HG02885 (cell line): ENCODE results near the gene WDR37.
A peak's percentile ranks its signal among the peaks of the same experiment; 100 is the strongest.
"Not testable (repeated sequence)": the region's sequence is repeated elsewhere in the genome, so short reads cannot be mapped to it uniquely, and the experiment has no call there.

ENCODE experiments used
- ATAC-seq: cut with Tn5 transposase; IDR thresholded peaks from one replicate; pipeline ENCODE4 v1.9.1; 2021; ENCODE audit warnings: mild to moderate bottlenecking; ENCODE audit not compliant: unreplicated experiment, poor library complexity

Gene WDR37

DNA sequence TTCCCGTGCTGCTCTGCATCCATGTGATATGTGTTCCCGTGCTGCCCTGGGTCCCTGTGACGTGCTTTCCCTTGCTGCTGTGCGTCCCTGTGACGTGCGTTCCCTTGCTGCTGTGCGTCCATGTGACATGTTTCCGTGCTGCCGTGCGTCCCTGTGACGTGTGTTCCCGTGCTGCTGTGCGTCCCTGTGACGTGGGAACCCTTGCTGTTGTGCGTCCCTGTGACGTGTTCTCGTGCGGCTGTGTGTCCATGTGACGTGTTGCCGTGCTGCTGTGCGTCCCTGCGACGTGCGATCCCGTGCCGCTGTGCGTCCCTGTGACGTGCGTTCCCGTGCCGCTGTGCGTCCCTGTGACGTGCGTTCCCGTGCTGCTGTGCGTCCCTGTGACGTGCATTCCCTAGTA is 45.8 kb downstream of the WDR37 start:
- no peak for ATAC-seq

DNA sequence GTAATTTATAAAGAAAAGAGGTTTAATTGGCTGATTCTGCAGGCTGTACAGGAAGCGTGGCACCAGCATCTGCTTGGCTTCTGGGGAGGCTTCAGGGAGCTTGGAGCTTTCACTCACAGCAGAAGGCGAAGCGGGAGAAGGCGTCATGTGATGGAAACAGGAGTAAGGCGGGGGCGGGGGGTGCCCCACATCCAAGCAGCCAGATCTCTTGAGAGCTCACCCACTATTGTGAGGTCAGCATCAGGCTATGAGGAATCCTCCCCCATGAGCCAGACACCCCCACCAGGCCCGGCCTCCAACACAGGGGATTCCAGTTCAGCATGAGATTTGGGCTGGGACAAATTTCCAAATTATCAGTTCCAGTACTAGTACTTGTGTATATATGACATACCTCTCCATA is 46.2 kb downstream of the WDR37 start:
- no peak for ATAC-seq

DNA sequence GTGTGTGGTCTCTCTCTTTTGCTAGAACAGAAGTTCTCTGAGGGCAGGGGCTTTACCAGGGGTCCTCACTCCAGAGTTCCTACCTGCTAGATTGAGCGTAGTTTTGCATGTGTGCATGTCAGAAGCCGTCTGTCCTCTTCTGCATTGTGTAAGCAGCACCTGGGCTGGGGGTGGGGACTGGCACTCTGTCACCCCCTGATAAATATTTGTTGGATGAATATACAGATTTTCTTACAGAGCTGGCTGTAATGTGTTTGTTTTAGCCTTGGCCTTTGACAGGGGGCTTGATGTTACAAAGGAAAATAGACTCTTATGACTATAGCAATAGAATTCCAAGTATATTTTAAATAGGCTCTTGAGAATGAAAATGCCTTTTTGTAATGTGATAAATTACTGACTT is 46.6 kb downstream of the WDR37 start:
- no peak for ATAC-seq

DNA sequence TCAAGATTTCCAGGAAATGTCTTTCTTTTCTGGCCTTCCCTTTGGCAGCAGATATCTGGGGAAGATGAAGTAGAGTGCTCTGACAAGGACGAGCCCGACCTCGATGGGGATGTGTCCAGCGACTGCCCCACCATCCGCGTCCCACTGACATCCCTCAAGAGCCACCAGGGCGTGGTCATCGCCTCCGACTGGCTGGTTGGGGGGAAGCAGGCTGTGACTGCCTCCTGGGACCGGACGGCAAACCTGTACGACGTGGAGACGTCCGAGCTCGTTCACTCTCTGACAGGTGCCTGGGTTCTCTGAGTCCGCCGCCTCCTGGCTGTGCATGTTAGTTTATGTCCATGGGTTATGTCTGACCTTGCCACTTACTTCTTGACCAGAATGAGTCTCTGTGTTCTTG is 47.4 kb downstream of the WDR37 start:
- ATAC-seq, result no peak

DNA sequence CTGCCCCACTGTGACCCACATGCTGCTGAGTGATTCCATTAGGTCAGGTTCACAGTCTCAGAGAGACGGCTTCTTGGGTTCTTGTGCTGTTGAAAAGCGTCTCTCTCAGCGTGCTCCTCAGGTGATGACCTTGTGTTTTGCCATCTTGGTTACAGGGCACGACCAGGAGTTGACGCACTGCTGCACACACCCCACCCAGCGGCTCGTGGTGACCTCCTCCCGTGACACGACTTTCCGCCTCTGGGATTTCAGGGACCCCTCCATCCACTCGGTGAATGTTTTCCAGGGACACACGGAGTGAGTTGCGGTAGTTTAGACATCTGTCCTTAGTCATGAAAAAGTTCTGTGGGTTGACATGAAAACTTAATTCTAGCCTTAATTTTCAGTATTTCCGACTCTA is 48.8 kb downstream of the WDR37 start:
- ATAC-seq, result no peak

DNA sequence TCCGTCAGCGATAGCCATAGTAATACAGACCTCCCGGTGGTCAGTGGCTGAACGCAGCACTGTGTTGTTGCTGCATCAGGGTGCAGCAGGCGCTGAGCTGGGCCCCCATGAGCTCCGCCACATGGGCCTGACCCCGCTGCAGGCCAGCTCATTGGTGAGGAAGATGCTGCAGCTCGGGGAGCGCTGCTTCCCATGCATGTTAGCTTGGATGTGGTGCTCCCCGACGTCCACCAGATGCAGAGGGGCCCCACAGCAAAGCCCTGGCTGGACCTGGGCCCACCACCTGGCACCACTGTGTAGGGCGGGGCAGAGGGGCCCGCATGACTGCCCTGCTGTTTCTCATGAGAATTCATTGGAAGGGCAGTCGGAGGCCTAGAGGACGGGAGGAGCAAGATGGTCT is 50.8 kb downstream of the WDR37 start:
- ATAC-seq, result no peak

DNA sequence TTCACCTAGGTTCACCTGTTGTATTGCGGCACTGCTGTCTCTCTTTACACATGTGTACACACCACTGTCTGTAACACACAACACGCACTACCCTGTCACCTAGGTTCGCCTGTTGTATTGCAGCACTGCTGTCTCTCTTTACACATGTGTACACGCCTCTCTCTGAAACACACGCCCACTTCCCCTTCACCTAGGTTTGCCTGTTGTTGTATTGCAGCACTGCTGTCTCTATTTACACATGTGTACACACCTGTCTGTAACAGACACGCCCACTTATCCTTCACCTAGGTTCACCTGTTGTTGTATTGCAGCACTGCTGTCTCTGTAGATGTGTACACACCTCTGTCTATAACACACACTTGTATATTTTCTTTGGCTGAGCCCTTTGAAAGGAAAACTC is 51.5 kb downstream of the WDR37 start:
- ATAC-seq, result no peak

DNA sequence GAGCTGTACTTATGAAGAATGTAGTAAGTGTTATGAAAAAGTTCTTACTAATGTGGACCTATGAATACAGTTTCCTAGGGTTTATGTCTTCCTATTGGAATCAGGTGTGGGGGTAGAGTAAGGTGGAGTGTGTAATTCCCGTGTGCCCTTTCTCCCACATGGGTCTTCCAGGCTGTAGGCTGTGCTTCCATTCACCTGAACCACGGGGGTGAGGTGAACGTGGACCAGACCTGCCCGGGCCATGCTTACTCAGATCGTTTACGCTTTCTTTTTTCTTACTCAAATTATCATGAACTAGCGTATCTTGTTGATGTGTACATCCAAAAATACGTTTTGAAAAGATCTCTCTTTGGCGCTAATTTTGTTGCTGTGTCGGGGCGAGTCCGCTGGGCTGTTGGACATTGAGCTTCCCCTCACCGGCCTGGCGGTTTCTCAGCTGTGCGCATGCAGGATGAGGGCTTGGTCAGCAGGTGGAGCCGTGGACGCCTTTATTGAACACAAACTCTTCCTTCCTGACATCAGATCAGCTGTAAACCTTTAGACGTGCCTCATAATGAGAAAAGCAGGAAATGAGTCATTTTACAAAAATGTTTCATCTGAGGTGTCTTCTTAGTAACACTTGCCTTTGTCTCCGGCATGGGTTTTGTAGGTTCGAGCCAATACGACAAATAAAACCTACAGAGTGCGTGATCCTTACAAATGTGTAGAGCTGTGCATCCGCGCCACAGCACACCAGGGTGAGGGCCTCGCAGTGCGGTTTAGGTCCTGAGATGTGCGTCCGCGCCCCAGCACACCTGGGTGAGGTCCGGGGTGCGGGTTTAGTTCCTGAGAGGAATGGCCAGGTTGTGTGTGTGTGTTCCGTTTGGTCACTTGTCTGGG is 53.8 kb downstream of the WDR37 start:
- ATAC-seq, result peak; percentile 99

DNA sequence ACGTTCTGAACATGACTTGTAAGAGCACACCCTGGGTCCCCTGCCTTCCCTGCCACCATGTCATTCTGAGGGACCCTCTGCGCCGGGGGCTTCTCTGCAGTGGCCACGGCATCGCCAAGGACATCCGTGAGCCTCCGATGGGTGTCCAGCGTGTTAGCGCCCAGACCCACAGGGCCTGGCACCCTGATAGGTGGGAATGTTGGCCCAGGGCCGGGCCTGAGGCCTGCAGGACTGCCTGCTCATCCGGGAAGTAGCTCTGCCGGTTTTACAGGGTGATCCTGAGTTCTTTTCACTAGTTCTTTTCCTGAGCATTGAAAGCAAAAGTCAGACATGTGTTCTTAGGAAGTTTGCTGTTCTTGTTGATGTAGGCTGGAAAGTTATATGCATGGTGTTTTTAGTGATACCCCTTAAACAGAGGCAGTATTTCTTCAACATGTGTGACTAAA is 54.5 kb downstream of the WDR37 start:
- ATAC-seq, result no peak

DNA sequence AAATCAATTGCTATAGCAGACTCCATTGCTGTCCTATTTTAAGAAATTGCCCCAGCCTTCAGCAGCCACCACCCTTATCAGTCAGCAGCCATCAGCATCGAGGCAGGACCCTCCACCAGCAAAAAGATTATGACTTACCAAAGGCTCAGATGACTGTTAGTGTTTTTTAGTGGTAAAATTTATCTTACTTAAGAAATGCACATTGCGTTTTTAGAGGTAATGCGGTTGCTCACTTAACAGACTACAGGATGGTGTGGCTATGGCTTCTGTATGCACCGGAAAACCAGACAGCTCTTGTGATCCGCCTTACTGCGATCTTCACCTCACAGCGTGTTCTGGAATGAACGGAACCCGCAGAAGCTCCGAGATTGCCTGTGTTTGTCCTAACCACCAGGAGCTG is 58.1 kb downstream of the WDR37 start:
- ATAC-seq, result no peak

DNA sequence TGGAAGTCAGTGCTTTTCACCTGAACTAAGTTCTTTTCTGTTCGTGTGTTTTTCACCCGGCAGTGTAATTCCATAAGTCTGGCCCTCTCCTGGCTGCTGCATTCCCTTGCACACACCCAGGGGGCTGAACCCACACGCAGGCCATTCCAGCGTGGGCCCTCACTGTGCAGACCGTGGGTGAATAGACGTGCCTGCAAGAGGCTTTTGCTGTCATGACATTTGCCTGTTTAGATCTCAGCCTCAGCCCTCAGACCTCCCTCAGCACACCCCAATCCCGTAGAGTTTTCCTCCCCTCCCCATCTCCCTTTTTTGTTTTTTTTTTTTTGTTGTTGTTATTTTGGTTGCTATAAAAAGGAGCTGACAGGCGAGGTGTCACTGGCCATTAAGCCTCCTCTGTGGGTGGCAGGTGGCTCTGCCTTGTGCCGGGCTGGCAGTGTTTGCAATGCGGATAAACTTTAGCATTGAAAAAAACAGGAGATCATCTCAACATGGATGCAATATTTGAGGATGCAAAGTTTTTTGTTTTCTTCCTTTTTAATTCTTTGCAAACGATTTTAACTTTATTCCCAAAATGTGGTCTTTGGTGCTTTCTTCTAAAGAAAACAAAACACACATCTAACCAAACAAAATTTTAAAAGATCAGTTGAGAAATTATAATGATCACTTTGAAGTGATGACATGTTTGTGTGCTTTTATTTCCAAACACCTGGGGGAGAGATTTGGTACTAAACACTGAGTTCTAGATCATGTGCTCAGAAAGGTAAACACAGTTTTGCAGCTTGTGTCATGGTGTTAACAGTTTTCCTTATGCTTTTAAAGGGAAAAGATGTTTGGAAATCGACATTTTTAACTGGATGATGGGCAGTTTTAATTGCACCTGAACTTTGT is 58.8 kb downstream of the WDR37 start:
- ATAC-seq, result peak; percentile 18

DNA sequence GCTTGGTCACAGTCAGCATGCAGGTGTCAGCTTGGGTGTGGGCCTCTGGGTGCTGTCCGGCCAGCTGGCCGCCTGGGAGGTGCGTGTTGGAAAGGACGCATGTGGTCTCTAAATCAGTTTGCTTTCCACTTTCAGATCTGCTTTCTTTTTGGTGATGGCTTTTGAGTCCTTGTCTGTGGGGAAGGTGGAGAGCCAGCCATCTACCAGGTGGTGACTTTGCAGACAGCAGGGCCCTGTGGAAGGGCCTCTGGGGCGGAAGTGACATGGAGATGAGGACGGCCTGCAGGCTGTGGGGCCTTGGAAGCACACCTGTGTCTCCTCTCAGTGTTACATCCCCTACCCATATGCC is 59.4 kb downstream of the WDR37 start:
- ATAC-seq, result peak; percentile 98

DNA sequence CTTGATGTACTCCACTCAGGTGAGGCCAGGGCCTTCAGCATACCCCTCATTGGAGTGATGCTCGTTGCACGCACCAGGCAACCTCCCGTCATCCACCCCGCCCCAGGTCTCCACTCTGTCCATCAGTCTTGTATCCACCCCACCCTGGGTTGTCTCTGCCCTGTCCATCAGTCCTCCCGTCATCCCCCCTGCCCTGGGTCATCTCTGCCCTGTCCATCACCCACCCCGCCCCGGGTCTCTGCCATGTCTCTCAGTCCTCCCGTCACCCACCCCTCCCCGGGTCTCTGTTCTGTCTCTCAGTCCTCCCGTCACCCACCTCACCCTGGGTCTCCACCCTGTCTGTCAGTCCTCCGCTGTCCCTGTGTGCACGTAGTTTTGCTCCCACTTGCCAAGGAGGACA is 59.9 kb downstream of the WDR37 start:
- ATAC-seq, result no peak

DNA sequence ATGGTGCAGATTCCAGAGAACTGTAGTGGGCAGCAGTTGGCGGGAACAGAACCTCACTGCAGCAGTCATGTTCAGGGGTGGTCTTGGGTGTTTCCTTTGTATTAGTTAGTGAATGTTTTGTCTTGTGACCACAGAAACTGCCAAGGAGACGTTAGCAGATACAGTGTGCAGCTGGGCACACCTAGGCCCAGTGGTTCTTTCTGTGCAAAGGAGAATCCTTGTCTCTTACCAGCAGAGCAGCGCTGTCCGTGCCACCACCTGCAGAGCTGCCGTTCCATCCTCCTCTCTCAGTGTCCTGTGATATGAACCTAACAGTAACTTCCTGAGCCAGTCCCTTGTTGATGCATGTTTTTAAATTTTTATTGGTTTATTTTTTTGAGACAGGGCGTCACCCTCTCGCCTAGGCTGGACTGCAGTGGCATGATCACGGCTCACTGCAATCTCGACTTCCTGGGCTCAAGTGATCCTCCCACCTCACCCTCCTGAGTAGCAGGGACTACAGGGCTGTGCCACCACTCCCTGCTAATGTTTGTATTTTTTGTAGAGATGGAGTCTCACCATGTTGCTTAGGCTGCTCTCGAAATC is 60.6 kb downstream of the WDR37 start:
- no peak for ATAC-seq

DNA sequence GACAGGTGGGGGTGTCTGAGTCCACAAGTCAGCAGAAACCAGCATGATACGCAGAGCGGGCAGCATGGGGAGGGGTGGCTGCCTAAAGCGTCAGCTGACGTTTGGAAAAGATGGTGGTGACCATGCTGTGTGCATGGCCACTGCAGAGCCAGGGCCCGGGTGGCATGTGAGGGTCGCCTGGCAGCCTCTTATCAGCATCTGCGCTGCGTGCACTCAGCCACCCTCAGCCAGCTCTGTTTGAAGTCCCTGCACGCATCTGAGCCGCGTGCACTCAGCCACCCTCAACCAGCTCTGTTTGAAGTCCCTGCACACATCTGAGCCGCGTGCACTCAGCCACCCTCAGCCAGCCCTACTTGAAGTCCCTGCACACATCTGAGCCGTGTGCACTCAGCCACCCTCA is 61.5 kb downstream of the WDR37 start:
- no peak for ATAC-seq

DNA sequence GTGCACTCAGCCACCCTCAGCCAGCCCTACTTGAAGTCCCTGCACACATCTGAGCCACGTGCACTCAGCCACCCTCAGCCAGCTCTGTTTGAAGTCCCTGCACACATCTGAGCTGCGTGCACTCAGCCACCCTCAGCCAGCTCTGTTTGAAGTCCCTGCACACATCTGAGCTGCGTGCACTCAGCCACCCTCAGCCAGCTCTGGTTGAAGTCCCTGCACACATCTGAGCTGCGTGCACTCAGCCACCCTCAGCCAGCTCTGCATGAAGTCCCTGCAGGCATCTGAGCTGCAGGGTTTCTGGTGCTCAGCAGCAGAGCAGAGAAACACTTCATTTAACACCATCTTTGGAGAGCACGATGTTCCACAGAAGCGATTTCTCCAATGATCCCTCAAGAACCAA is 62.1 kb downstream of the WDR37 start:
- not testable (repeated sequence) for ATAC-seq

DNA sequence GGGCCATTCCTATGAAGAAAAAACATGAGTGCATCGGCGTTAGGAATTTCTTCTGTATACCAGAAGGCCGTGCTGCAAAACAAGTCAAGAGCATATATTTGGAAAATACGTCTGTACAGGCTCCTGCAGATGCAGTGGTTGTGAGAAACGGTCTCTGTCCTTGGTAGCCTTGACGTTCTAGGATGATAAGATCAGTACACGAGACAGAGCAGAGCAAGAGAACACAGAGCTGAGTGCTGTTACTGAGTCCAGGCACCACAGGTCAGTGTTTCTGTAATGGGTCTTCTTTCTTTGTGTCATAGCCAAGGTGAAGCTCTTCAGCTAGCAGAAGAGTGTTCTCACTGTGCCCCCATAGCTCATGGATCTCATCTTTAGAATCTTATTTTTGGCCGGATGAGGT is 62.8 kb downstream of the WDR37 start:
- no peak for ATAC-seq

DNA sequence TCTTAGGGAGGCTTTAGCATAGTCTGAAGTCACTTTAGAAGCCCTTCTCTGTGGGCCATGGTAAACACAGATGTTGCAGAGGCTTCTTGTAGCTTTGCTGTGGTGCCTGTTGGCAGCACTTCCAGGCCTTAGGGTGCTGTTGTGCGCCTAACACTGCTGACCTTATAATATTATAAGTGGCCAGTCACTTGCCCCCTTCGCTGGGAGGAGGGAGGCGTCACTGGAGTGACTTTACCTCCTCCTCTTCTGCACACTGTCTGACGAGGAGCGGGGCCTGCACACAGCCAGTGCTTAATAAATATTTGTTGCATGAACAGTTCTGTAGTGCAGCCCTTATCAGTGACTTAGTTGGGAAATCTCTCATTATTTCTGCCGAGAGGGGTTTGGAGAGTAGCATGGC is 63.3 kb downstream of the WDR37 start:
- no peak for ATAC-seq

DNA sequence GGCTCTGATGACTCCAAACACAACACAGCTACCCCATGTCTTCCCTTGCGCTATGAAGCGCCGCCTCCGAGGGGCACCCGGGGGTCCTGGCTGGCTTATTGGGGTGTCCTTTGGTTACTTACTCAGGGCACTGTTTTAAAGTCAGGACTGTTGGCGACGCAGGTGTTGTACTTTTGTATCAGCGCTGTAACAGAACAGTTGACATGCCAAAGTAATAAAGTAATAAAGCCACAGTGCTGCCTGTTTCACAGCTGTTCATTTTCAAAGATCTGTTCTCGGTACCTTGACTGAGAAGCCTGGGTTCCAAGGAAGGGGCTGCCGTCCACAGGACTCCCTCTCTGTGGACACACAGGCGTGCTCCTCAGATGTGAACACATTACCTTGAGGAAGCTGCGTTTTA is 64.1 kb downstream of the WDR37 start:
- no peak for ATAC-seq

DNA sequence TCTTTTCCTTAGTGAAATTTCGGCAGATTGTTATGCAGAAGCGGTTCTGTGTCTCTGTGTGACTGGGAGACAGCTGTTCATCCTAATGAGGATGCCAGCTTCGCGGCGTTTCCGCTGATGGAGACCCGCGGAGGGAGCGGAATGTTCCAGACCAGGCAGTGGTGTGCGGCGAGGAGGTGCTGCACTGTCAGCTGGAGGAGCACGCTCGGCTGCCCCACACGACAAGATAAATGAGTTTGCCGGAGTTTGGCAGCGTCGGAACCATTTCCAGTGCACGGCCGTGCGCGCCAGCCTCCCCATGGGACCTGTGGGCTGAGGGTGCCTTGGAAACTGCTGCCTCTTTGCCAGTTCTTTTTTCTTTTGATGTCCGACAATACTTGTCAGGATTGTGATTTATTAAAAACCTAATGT is 64.6 kb downstream of the WDR37 start:
- ATAC-seq, result no peak

DNA sequence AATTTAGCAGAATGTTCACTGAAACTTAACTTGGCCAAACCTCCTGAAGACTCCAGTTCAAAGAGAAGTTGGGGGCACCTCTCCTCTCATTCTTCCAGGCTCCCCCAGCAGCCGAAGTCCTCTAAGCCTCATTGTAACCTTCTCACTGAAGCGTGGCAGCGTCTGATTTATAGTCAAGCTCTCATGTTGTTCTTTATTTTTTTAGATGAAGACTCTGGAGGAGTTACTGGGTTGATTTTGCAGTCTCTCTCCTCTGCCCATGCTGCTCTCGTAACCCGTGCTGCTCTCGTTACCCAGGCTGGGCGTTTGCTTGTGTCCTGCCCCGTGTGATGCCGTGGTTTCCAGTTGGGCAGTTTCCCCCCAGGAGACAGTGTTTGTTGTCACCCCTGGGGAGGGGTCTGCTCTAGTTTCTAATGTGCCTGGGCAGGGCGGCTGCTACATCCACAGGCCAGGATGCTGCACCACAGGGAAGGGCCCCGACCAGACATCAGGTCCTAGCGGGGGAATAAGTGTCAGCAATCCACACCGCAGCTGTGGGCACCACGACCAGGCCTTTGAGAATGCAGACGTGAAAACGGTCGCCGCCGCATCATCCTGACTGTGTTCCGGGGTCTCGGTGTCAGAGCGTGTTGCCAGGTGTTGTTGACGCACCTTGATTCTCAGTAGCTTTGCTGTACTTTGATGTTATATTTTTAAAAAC is 65.2 kb downstream of the WDR37 start:
- ATAC-seq, result no peak
